ENCODE measurements around the gene GTF2H4.

The GTF2H4 gene

GRCh38 chr6:30960907-30961673 is 53.1 kb downstream of the GTF2H4 start:
- FAIRE-seq = no peak

- FAIRE-seq = no peak
Observed at GRCh38 chr6:30962716-30963115, 54.7 kb downstream of the GTF2H4 start.

GRCh38 chr6:30963641-30964040 is 55.6 kb downstream of the GTF2H4 start:
- no peak for FAIRE-seq

All from colon (tissue), 2 donors.